HAP-1 (cell line): Measurements from ENCODE around the gene TMEM63C.

ENCODE experiments used
- DNase-seq, 2 experiments: peaks; one replicate each; pipeline ENCODE4 v3.0.0-alpha.2; 2016 to 2020; ENCODE audit warnings: low spot score in 2 of 2
- H3K27me3 ChIP-seq: fragments of 250-450 bp; sonication (Bioruptor Pico); 2 replicates; pipeline ENCODE4 v1.5.1; 2020; ENCODE audit warnings: low read depth, mild to moderate bottlenecking, moderate library complexity
- H3K36me3 ChIP-seq: fragments of 250-450 bp; sonication (Bioruptor Pico); replicated peaks from 2 replicates; pipeline ENCODE4 v1.5.1; 2020; ENCODE audit warnings: mild to moderate bottlenecking
- H3K4me1 ChIP-seq: fragments of 250-450 bp; sonication (Bioruptor Pico); 2 replicates; pipeline ENCODE4 v1.5.1; 2020; ENCODE audit warnings: mild to moderate bottlenecking
- H3K4me3 ChIP-seq: fragments of 250-450 bp; sonication (Bioruptor Pico); 2 replicates; pipeline ENCODE4 v1.5.1; 2020; ENCODE audit warnings: mild to moderate bottlenecking, moderate library complexity
- H3K9me3 ChIP-seq: fragments of 250-450 bp; sonication (Bioruptor Pico); 2 replicates; pipeline ENCODE4 v1.5.1; 2020; ENCODE audit warnings: mild to moderate bottlenecking, moderate library complexity
- in situ Hi-C: fragments of 300-500 bp; cut with MboI; formaldehyde crosslinking; loops from 3 replicates; pipeline ENCODE4 v1.14.3; 2020; ENCODE audit warnings: low sequenced_read_pairs, inconsistent platforms, mixed read lengths

TMEM63C gene

DNA sequence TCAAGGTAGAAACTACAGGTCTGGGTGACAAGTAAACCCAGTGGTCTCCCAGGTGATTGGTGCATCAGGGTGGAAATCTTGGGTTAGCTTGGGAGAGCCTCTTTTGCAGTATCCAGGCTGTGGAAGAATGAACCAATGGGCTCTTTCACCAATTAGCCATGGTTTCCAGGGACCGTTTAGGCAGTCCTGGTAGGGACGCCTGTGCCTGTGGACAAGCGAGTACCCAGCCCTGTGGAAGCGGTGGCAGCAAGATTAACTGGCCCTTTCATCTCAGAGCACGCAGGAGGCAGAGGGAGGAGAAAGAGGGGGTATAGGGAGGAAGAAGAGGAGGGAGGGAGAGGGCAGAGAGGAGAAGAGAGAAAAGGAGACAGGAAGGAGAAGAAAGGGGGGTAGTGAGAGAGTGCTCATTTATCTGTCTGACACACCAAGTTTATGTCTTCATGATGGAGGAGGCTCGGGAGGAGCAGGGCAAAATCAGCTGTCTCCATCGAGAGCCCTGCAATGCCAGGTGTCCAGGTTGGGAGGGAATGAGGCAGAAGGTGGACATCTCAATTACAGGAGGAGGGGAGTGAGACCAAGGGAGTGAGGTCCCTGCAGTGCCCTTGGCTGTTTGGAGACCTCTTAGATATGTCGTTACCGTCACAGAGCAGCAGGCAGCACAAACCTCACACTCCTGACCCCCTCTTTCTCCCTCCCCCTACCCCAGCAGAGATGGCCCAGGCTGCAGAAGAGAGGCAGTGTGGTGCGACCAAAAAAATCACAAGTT lies 35.4 kb upstream of the TMEM63C start:
- H3K27me3 ChIP-seq: peaks cover 49% of the 10 kb centered on the region
- H3K9me3 ChIP-seq: no peaks in the 10 kb centered on the region
- H3K36me3 ChIP-seq: no peaks in the 10 kb centered on the region
- DNase-seq: no peak
- in situ Hi-C loops: loop anchor here (10.0 kb wide), 1 partner anchor 169 kb away; no protein-coding TSS in a partner anchor
- no peak overlapping the region for H3K4me3 ChIP-seq
- peaks cover 4% of the 10 kb centered on the region for H3K4me1 ChIP-seq

DNA sequence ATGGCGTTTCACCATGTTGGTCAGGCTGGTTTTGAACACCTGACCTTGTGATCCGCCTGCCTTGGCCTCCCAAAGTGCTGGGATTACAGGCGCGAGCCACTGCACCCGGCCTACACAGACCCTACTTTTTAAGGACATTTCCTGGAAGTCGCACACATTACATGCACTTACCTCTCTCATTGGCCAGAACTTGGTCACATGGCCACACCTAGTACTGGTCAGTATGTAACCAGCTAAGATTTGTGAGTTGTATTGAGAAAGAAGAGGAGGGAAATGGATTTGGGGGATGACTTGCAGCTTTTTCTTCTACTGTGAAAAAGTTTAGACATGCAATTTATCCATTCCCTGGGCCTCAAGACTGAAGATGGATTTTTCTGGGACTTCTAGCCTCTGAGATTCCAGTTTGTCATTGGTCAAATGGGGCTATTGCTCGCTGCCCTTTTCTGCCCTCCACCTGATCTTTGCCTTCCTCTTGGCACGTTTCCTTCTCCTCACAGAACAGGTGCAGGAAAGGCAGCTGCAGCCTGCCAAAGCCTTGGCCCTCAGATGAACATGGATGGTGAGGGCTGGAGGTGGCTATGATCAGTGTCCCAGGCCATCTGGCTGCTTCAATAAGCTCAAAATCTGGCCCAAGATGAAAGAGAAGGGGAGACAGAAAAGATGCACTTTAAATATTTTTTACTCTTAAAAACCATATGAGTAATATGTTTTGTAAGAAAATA lies 32.9 kb upstream of the TMEM63C start:
- no peak for DNase-seq
- Histone ChIP-seq H3K36me3 (no peaks in the 10 kb centered on the region), H3K27me3 (peaks cover 31% of the 10 kb centered on the region), H3K4me3 (no peak overlapping the region), H3K4me1 (peaks cover 4% of the 10 kb centered on the region), H3K9me3 (no peaks in the 10 kb centered on the region; the same call in 1 of the 2 replicates)
- in situ Hi-C loops: loop anchor here (10.0 kb wide), 1 partner anchor 166 kb away; no protein-coding TSS in a partner anchor

DNA sequence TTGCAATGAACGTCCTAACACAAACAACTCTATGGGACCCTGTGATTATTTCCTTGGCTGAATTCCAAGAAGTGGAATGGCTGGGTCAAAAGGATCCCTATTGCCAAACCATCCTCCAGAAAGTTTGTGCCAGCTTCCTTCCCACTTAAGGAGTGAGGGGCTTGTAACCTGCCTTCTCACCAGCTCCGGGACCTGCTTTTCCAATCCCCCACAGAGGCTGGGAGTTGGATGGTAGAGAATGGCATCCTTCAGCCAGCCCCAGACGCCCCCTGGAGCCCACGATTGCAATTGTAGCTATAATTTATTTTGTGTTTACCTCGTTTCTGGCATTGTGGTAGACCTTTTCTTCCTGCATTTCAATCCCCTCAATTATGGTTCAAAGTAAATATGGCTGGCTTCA lies 30.4 kb upstream of the TMEM63C start:
- in situ Hi-C loops: no loop called here
- Histone ChIP-seq H3K4me1 (peaks cover 3% of the 10 kb centered on the region; the same call in 1 of the 2 replicates), H3K27me3 (peaks cover 11% of the 10 kb centered on the region), H3K4me3 (no peak overlapping the region), H3K36me3 (no peaks in the 10 kb centered on the region), H3K9me3 (no peaks in the 10 kb centered on the region; the same call in 1 of the 2 replicates)
- DNase-seq: peak; percentile 45 to 70

DNA sequence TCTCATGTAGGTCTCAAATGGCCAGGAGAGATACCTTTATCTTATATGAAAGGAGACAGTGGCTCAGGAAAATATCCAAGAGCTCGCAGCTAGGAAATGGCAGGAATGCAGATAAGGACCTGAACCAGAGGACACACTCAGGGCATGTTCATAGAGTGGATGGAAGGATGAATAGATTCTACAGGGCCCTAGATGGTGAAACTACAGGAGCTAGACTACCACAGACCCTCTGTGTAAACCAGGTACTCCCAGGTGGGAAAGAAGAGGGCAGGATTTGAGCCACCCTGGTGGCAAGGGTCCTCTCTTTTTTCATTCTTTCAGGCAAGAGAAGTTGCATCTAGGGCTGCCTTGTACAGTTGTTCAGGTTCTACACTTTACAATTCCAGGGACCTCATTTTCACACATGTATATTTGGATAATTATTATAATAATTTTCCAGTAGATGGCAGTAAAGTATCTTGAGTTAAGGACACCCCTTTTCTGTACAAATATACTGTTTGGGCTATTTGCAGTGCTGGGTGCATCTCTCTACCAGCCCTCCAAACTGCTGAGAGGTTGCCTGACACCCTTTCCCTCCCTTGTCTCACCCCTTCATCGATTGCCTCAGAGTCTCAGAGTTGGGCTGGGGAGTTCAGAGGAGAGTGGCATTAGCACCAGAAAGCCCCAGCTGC lies 29.5 kb upstream of the TMEM63C start:
- peak in 1 of 2 experiments; percentile 55 for DNase-seq
- H3K9me3 ChIP-seq: no peaks in the 10 kb centered on the region; the same call in 1 of the 2 replicates
- H3K36me3 ChIP-seq: no peaks in the 10 kb centered on the region
- H3K27me3 ChIP-seq: peaks cover 3% of the 10 kb centered on the region
- no peak overlapping the region for H3K4me3 ChIP-seq
- in situ Hi-C loops: no loop called here
- peaks cover 3% of the 10 kb centered on the region; the same call in 1 of the 2 replicates for H3K4me1 ChIP-seq

DNA sequence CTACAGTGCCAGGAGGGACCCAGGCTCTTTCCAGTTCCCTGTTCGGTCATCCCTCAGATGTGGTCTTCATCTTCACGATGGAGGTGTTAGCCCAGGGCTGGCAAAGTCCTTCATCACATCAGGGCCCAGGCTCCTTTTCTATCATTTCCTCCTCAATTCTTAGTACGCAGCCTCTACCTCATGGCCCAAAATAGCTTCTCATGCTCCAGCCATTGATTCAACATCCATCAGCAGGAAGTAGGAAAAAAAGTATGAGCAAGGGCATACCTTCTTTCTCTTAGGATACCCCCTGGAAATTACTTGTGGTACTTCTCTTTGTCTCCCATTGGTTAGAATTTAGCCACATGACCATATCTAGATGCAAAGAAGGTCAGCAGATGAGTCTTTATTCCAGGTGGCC lies 27.8 kb upstream of the TMEM63C start:
- Histone ChIP-seq H3K4me3 (no peak overlapping the region), H3K9me3 (no peaks in the 10 kb centered on the region; the same call in 1 of the 2 replicates), H3K4me1 (peaks cover 11% of the 10 kb centered on the region), H3K27me3 (no peaks in the 10 kb centered on the region), H3K36me3 (no peaks in the 10 kb centered on the region)
- in situ Hi-C loops: no loop called here
- DNase-seq: no peak

DNA sequence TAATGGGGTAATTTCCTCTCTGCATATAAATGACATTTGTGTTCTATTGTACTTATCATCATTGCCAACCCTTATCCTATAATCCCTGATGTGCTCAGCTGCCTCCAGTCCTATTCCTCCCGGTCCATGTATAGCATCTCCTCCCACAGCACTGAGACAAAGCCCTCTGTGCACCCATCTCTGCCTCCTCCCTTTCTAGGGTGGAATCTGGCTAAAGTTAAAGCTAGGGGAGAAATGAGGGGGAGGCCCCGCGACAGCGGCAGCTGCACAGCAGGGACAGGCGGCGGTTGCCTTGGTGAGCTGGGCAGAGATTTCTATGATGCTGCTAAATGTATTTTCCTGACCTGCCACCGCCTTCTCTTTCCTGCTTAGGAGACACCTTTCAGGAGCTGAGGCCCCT lies 27.2 kb upstream of the TMEM63C start:
- no peaks in the 10 kb centered on the region for H3K27me3 ChIP-seq
- peaks cover 14% of the 10 kb centered on the region for H3K4me1 ChIP-seq
- H3K4me3 ChIP-seq: no peak overlapping the region
- peak; percentile 23 to 35 for DNase-seq
- in situ Hi-C loops: no loop called here
- no peaks in the 10 kb centered on the region for H3K36me3 ChIP-seq
- H3K9me3 ChIP-seq: no peaks in the 10 kb centered on the region; the same call in 1 of the 2 replicates

DNA sequence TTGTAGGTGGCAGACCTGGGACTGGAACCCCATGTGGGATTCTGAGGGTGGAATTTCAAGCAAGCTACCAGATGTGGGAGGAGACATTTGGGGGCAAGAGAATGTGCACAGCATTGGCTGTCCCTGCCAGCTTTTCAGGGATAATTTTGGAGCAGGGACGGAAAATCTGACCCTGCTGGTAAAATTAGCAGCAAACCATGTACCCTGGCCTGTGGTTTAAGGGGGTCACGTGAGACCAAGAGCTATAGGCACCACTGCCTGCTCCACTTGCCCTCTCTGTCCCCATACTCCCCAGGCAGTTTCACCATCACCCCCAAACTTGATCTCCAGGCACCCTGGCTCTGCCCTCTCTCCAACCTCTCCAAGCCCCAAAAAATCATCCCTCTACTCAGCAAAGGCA lies 26.5 kb upstream of the TMEM63C start:
- H3K36me3 ChIP-seq: no peaks in the 10 kb centered on the region
- peaks cover 14% of the 10 kb centered on the region for H3K4me1 ChIP-seq
- H3K27me3 ChIP-seq: no peaks in the 10 kb centered on the region
- in situ Hi-C loops: no loop called here
- no peak for DNase-seq
- H3K9me3 ChIP-seq: no peaks in the 10 kb centered on the region; the same call in 1 of the 2 replicates
- no peak overlapping the region for H3K4me3 ChIP-seq

DNA sequence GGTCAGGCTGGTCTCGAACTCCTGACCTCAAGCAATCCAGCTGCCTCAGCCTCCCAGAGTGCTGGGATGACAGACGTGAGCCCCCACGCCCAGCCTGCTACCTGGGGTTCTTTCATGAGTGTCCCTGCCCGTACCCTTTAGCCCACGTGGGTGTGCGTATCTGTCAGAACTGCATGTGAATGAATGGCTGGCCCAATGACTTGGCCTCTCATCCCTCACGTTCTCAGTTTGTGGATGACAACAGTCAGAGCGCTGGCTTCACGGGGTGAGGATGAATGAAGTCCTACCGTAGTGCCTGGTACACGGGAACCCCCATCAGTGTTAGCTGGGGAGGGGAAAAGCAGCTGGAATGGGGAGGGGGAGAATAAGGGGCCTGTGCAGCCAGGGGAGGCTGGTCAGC lies 23.9 kb upstream of the TMEM63C start:
- peaks cover 14% of the 10 kb centered on the region for H3K4me1 ChIP-seq
- in situ Hi-C loops: no loop called here
- no peaks in the 10 kb centered on the region; the same call in 1 of the 2 replicates for H3K9me3 ChIP-seq
- peaks cover 10% of the 10 kb centered on the region; the same call in 1 of the 2 replicates for H3K27me3 ChIP-seq
- H3K36me3 ChIP-seq: no peaks in the 10 kb centered on the region
- DNase-seq: no peak
- H3K4me3 ChIP-seq: no peak overlapping the region

DNA sequence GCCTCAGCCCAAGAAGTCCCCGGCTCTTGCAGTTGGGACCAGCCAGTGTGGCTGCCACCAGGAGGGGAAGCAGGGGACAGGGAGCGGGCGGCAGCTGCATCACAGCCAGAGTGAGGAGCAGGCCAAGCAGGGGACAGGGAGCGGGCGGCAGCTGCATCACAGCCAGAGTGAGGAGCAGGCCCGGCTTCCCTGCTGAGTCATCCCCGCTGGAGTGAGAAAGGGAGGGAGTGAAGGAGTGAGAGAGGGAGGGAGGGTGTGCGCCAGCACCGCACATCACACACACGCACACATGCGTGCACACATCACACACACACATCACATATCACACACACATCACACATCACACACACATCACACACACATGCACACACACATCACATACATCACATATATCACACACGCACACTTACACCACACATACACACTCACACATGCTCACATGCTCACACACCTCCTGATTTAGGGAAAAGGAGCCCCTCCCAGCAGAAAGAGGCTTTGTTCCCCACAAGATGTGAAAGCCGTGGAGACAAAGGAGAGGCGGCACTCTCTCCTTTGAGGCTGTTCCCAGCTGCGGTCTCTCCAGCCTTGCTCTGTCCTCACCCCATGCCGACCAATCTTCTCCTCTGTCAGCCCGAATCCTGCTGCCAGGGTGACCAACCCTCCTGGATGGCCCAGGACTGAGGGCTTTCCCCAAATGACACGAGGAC lies 23.3 kb upstream of the TMEM63C start:
- peak; percentile 12 to 68 for DNase-seq
- H3K27me3 ChIP-seq: peaks cover 10% of the 10 kb centered on the region; the same call in 1 of the 2 replicates
- no peaks in the 10 kb centered on the region; the same call in 1 of the 2 replicates for H3K9me3 ChIP-seq
- no peaks in the 10 kb centered on the region for H3K36me3 ChIP-seq
- in situ Hi-C loops: no loop called here
- H3K4me1 ChIP-seq: peaks cover 14% of the 10 kb centered on the region
- no peak overlapping the region for H3K4me3 ChIP-seq

DNA sequence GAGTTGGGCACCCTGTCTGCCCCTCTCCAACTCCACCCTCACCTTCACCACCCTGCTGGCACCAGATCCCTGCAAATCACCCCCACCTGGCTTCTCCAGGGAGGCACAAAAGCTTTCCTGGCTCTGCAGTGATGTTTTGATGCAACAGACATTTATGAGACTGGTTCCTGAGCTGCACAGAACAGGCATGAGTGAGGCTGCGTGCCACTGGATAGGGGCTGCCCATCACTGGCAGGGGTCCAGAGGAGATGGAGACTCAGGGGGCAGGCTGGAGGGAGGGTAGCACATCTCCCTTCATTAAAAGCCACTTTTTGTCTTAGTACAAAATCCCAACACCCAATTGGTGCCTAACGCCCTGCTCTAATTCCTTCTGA lies 22.7 kb upstream of the TMEM63C start:
- no peak overlapping the region for H3K4me3 ChIP-seq
- peaks cover 14% of the 10 kb centered on the region for H3K4me1 ChIP-seq
- peaks cover 10% of the 10 kb centered on the region; the same call in 1 of the 2 replicates for H3K27me3 ChIP-seq
- H3K36me3 ChIP-seq: no peaks in the 10 kb centered on the region
- DNase-seq: no peak
- in situ Hi-C loops: no loop called here
- no peaks in the 10 kb centered on the region for H3K9me3 ChIP-seq

DNA sequence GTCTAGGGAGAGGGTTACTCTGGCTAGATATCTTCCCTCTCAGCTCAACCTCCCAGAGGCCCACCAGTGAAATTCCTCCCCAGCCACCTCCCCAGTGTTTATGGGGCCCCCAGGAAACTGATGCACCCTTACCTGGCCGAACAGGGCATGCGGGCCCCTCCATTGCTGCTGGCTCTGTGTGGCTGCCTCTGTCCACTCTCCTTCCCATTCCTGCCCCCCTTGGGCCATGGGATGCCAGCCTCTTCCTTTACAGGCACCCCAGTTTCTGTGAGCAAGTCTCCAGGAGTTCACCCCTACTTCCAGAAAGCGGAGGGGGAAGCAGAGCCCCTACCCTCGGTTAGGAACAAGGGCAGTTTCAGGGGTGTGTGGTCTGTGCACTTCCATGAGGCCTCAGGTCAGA lies 20.6 kb upstream of the TMEM63C start:
- no peak for DNase-seq
- in situ Hi-C loops: no loop called here

DNA sequence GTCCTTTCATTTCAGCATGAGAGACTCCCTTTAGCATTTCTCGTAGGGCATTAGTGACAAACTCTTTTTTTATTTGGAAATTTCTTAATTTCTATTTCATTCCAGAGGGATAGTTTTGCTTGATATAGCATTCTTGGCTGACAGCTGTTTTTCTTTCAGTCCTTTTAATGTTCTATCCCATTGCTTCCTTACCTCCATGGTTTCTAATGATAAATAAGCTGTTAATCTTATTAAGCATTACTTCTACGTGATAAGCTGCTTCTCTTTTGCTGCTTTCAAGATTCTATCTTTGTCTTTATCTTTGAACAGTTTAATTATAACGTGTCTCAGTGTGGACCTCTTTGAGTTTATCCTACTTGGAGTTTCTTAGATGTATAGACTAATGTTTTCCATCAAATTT lies 11.6 kb upstream of the TMEM63C start:
- Histone ChIP-seq H3K4me1 (no peaks in the 10 kb centered on the region), H3K4me3 (no peak overlapping the region), H3K27me3 (no peaks in the 10 kb centered on the region), H3K36me3 (no peaks in the 10 kb centered on the region), H3K9me3 (peaks cover 7% of the 10 kb centered on the region)
- DNase-seq: no peak
- in situ Hi-C loops: no loop called here

More for the DNA sequence above, 20.6 kb upstream of the TMEM63C start:
- Histone ChIP-seq H3K9me3 (no peaks in the 10 kb centered on the region), H3K27me3 (peaks cover 10% of the 10 kb centered on the region; the same call in 1 of the 2 replicates), H3K36me3 (no peaks in the 10 kb centered on the region), H3K4me3 (no peak overlapping the region), H3K4me1 (peaks cover 11% of the 10 kb centered on the region)

DNA sequence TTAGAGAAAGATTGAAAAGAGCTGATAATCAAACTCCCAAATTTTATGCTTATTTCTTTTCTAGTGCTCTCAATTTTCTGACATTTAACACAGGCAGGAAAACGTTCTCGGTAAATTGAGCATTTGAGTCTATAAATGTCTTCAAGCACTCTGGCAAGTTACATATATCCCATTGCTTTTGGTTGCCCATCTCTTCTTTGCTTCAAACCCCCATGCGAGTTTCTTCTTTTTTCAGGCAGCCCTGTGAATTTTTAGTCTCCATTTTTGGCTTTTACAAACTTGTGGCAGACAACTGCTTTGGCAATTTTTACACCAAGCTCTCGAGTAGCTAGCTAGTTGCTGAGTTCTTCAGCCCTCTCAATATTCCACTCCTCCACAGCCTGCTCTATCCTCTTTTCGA lies 8.7 kb upstream of the TMEM63C start:
- Histone ChIP-seq H3K4me1 (no peaks in the 10 kb centered on the region), H3K27me3 (no peaks in the 10 kb centered on the region), H3K9me3 (peaks cover 7% of the 10 kb centered on the region), H3K4me3 (no peak overlapping the region), H3K36me3 (no peaks in the 10 kb centered on the region)
- in situ Hi-C loops: no loop called here
- DNase-seq: no peak
